Ascending aorta (tissue), 2 donors: ENCODE data around the gene P2RX7. TPM values are rescaled to one million over a fixed set of nuclear protein-coding genes. Genes with fewer than 3 reads are reported as not detected.
"Not testable (repeated sequence)": the region's sequence is repeated elsewhere in the genome, so short reads cannot be mapped to it uniquely, and the experiment has no call there.

Experiments
- DNase-seq, 2 donors: peaks; one replicate each; pipeline ENCODE4 v3.0.0-alpha.2; 2019; ENCODE audit warnings: low spot score in 2 of 2
- H3K27ac ChIP-seq, 2 donors: fragments of 200-600 bp; sonication (generic); one replicate each; pipeline ENCODE4 v1.5.1; 2016 to 2017; ENCODE audit warnings: mild to moderate bottlenecking in 1 of 2
- H3K27me3 ChIP-seq: fragments of 200-600 bp; sonication (generic); one replicate; pipeline ENCODE4 v1.5.1; 2017
- H3K36me3 ChIP-seq, 2 donors: fragments of 200-600 bp; sonication (generic); one replicate each; pipeline ENCODE4 v1.5.1; 2016
- H3K4me1 ChIP-seq, 2 donors: fragments of 200-600 bp; sonication (generic); one replicate each; pipeline ENCODE4 v1.5.1; 2016 to 2017; ENCODE audit warnings: mild to moderate bottlenecking in 1 of 2
- H3K4me3 ChIP-seq, 2 donors: fragments of 200-600 bp; sonication (generic); one replicate each; pipeline ENCODE4 v1.5.1; 2016 to 2017; ENCODE audit warnings: mild to moderate bottlenecking in 1 of 2
- H3K9me3 ChIP-seq, 2 donors: fragments of 200-600 bp; sonication (generic); one replicate each; pipeline ENCODE4 v1.5.1; 2016
- CTCF ChIP-seq, 3 experiments: fragments of 200-600 bp in 2 of 3; fragments of 450-650 bp in 1 of 3; sonication (generic) in 2 of 3; IDR thresholded peaks; one replicate each; pipeline ENCODE4 v1.5.1; 2016 to 2019; ENCODE audit warnings: antibody characterized with exemption in 3 of 3, mild to moderate bottlenecking in 1 of 3, moderate library complexity in 1 of 3
- intact Hi-C: fragments of 100-400 bp; cut with DNase I; formaldehyde crosslinking; loops from one replicate; pipeline ENCODE4 v1.15.1; 2023
- total RNA-seq: library from RNA; depleted of rRNA; stranded (reverse); fragments of >200 nt; gene quantifications from one replicate; pipeline ENCODE4 v1.1.0, GENCODE V29; 2016

P2RX7 gene
- total RNA-seq, 1 donor from 2014 or later: 1.1 TPM

GRCh38 chr12:121139286-121139685 is 6.6 kb downstream of the P2RX7 start:
- no peaks in the 10 kb centered on the region for H3K36me3 ChIP-seq
- H3K9me3 ChIP-seq: no peaks in the 10 kb centered on the region
- H3K4me3 ChIP-seq: no peak overlapping the region
- no peaks in the 10 kb centered on the region for H3K27me3 ChIP-seq
- no peaks in the 10 kb centered on the region for H3K4me1 ChIP-seq
- DNase-seq: no peak
- intact Hi-C loops: no loop called here
- TF ChIP-seq CTCF (IDR thresholded peaks at IDR 0.05): no peak
- no peak overlapping the region for H3K27ac ChIP-seq

- Histone ChIP-seq H3K4me1 (no peaks in the 10 kb centered on the region), H3K27ac (no peak overlapping the region), H3K36me3 (no peaks in the 10 kb centered on the region), H3K27me3 (no peaks in the 10 kb centered on the region), H3K9me3 (no peaks in the 10 kb centered on the region), H3K4me3 (no peak overlapping the region)
- no peak for TF ChIP-seq CTCF (IDR thresholded peaks at IDR 0.05)
- DNase-seq: no peak
- intact Hi-C loops: no loop called here
Observed at GRCh38 chr12:121142171-121142950, 9.7 kb downstream of the P2RX7 start.

DNA sequence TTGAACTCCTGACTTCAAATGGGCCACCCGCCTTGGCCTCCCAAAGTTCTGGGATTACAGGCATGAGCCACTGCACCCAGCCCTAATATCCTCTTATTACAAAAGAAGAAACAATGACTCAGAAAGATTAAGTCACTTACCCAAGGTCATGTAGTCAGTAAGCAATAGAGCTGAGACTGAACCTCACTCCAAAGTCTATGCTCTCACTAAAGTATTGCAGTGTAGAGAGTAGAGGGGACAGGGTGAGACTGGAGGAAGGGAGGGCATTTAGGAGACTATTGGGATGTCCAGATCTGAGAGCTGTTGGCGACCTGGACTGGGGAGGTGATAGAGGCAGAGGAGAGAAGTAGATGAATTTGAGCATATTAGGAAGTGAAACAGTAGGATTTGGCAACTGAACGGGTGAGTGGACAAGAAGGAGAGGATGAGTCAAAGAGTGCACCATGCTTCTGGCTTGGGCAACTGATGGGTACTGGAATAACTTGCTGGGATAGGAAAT is 11.8 kb downstream of the P2RX7 start:
- Histone ChIP-seq H3K9me3 (no peaks in the 10 kb centered on the region), H3K27ac (no peak overlapping the region), H3K4me3 (no peak overlapping the region), H3K36me3 (no peaks in the 10 kb centered on the region), H3K27me3 (no peaks in the 10 kb centered on the region), H3K4me1 (no peaks in the 10 kb centered on the region)
- DNase-seq: no peak
- intact Hi-C loops: no loop called here
- no peak for TF ChIP-seq CTCF (IDR thresholded peaks at IDR 0.05)

DNA sequence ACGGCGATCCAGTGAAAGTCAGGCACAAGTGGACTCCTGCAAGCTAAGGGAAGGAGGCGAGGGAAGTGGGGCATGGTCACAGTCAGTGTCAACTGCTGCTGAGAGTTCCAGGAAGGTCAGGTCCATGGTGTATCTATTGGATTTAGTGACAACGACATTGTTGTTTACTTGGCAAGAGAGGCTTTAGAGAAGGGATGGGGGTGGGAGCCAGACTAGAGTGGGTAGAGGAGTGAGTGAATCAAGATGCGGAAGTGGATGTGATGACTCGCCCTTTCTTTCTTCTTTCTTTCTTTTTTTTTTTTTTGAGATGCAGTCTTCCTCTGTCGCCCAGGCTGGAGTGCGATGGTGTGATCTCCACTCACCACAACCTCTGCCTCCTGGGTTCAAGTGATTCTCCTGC is 12.5 kb downstream of the P2RX7 start:
- no peak for DNase-seq
- H3K4me1 ChIP-seq: no peaks in the 10 kb centered on the region
- H3K36me3 ChIP-seq: no peaks in the 10 kb centered on the region
- no peaks in the 10 kb centered on the region for H3K9me3 ChIP-seq
- no peak overlapping the region for H3K27ac ChIP-seq
- intact Hi-C loops: no loop called here
- H3K4me3 ChIP-seq: no peak overlapping the region
- no peaks in the 10 kb centered on the region for H3K27me3 ChIP-seq
- TF ChIP-seq CTCF (IDR thresholded peaks at IDR 0.05): no peak

GRCh38 chr12:121149289-121149688 is 16.6 kb downstream of the P2RX7 start:
- H3K27ac ChIP-seq, intact Hi-C loops, H3K36me3 ChIP-seq, DNase-seq, H3K4me1 ChIP-seq, H3K27me3 ChIP-seq, H3K9me3 ChIP-seq, H3K4me3 ChIP-seq: not testable (repeated sequence)

- Histone ChIP-seq H3K27me3 (no peaks in the 10 kb centered on the region), H3K4me1 (no peaks in the 10 kb centered on the region), H3K9me3 (peaks cover 6 to 9% of the 10 kb centered on the region in 2 donors), H3K27ac (no peak overlapping the region), H3K4me3 (no peak overlapping the region), H3K36me3 (no peaks in the 10 kb centered on the region)
- intact Hi-C loops: no loop called here
- DNase-seq: no peak
- TF ChIP-seq CTCF (IDR thresholded peaks at IDR 0.05): no peak
Observed at GRCh38 chr12:121154793-121155375, 22.2 kb downstream of the P2RX7 start.
